ENCODE measurements around the gene HIF3A.

The HIF3A gene

GRCh38 chr19:46346821-46347571 lies 50.2 kb downstream of the HIF3A start, which contains the start of gene PPP5C:
Gene PPP5C (plus strand): TSS chr19:46347087. CDS start chr19:46347097, 10 bp downstream.
- peak within 1 kb of the TSS; percentile 98 for H3K4me3 ChIP-seq (ENCODE audit: low read depth, low read length)
- TF ChIP-seq CTCF (IDR thresholded peaks at IDR 0.05; ENCODE audit: borderline replicate concordance, insufficient read depth, low read depth, low read length) = peak; percentile 98

- no peak for TF ChIP-seq CTCF (IDR thresholded peaks at IDR 0.05; ENCODE audit: borderline replicate concordance, insufficient read depth, low read depth, low read length)
- H3K4me3 ChIP-seq (ENCODE audit: low read depth, low read length) = peak overlapping the region; percentile 98
These were observed 50.7 kb downstream of the HIF3A start for GRCh38 chr19:46347572-46347883.

GRCh38 chr19:46347985-46348384 lies 51.1 kb downstream of the HIF3A start:
- H3K4me3 ChIP-seq (ENCODE audit: low read depth, low read length) = peak overlapping the region; percentile 98
- no peak for TF ChIP-seq CTCF (IDR thresholded peaks at IDR 0.05; ENCODE audit: borderline replicate concordance, insufficient read depth, low read depth, low read length)

GRCh38 chr19:46349311-46349993 lies 52.6 kb downstream of the HIF3A start:
- H3K4me3 ChIP-seq (ENCODE audit: low read depth, low read length) = peak overlapping the region; percentile 38
- TF ChIP-seq CTCF (IDR thresholded peaks at IDR 0.05; ENCODE audit: borderline replicate concordance, insufficient read depth, low read depth, low read length) = no peak

GRCh38 chr19:46350029-46350757 lies 53.4 kb downstream of the HIF3A start:
- no peak for TF ChIP-seq CTCF (IDR thresholded peaks at IDR 0.05; ENCODE audit: borderline replicate concordance, insufficient read depth, low read depth, low read length)
- H3K4me3 ChIP-seq (ENCODE audit: low read depth, low read length) = peak overlapping the region; percentile 38

GRCh38 chr19:46350758-46351159 lies 53.9 kb downstream of the HIF3A start:
- TF ChIP-seq CTCF (IDR thresholded peaks at IDR 0.05; ENCODE audit: borderline replicate concordance, insufficient read depth, low read depth, low read length) = no peak
- H3K4me3 ChIP-seq (ENCODE audit: low read depth, low read length) = no peak overlapping the region

All from GM12875 (cell line).